Measurements from ENCODE around the gene GLB1L. TPM values are rescaled to one million over a fixed set of nuclear protein-coding genes. Genes with fewer than 3 reads are reported as not detected.

The GLB1L gene
- total RNA-seq, 1 donor from 2014 or later = 4.2 TPM

DNA sequence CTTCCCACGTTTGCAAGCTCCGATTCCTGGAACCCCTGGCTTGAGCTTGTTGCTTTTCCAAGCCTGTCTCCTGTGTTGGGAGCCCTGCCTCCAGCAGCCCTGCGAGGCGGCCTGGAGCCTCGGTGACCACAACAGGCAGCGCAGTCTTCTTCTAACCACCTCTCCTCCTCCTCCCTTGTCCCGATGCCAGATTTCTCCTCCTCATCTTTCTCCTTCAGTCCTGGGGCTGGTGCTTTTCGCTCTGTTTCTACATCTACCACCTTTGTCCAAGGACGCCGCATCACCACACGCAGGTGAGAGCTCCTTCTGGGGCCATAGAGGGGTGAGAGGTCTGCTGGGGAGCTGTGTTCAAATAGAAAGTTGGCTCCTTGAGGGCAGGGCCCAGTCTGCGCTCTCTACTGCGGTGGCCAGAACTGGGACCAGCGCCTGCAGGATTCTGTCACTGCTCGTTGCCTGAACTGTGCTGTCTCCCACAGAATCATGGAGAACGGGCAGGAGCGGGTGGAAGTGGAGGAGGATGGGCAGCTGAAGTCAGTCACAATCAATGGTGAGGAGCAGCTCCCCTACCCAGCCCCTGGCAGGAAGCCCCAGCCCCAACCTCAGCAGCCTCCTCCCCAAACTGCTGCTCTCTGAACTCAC is 37.8 kb upstream of the GLB1L start:
- ATAC-seq (no peak), DNase-seq (ENCODE audit: low spot score) (no peak)
- intact Hi-C loops (cut with DNase I) = no loop called here

DNA sequence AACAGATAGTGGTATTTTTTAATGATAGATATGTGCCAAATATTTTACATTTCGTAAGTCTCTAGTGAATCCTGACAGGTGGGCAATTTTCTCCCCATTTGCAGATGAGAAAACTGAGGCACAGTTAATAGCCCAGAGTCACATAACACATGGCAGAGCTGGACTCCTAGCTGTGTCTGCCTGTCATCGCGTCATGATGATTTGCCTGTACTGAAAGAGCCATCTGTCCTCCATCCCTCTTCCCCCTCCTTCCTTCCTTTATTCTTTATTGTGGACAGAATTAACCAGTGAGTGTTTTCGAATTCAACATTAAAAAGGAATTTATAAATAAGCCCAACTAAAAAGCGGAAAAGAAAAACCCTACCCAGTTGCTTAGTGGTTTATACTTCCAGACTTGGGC is 37.1 kb upstream of the GLB1L start:
- DNase-seq (ENCODE audit: low spot score) (no peak), ATAC-seq (no peak)
- intact Hi-C loops (cut with DNase I) = no loop called here

DNA sequence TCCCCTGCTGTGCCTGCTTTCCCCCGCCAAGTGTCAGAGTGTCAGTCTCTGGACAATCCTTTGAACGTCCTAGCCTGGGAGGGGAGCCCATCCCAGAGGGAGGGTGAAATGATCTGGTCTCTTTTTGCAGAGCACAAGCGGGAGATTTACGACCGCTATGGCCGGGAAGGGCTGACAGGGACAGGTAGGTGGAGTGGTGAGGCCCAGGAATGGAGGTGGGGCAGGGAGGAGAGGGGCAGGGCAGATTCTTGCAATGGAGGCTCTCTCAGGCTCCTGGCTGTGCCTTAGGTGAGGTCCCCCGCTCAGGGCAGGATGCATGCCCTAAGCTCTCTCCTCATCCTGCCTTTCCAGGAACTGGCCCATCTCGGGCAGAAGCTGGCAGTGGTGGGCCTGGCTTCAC is 36.3 kb upstream of the GLB1L start:
- DNase-seq (ENCODE audit: low spot score) (no peak), ATAC-seq (no peak)
- intact Hi-C loops (cut with DNase I) = no loop called here

DNA sequence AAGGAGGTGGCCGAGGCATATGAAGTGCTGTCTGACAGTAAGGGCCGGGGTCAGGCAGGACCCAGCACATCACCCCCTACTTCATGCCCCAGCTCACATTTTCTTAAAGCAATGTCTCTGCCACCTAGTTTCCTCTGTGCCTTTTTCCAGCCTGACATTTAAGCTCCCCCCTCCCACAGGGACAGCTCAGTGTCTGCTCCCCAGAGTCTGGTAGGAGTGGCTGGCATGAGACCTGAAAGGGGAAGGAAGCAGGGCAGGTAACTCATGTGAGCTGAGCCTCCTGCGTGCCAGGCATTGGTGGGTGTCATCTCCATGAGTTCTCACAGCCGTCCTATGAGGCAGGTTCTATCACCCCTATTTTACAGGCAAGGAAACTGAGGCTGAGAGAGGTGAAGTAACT is 35.4 kb upstream of the GLB1L start:
- DNase-seq (ENCODE audit: low spot score) (no peak), ATAC-seq (no peak)
- intact Hi-C loops (cut with DNase I) = no loop called here

DNA sequence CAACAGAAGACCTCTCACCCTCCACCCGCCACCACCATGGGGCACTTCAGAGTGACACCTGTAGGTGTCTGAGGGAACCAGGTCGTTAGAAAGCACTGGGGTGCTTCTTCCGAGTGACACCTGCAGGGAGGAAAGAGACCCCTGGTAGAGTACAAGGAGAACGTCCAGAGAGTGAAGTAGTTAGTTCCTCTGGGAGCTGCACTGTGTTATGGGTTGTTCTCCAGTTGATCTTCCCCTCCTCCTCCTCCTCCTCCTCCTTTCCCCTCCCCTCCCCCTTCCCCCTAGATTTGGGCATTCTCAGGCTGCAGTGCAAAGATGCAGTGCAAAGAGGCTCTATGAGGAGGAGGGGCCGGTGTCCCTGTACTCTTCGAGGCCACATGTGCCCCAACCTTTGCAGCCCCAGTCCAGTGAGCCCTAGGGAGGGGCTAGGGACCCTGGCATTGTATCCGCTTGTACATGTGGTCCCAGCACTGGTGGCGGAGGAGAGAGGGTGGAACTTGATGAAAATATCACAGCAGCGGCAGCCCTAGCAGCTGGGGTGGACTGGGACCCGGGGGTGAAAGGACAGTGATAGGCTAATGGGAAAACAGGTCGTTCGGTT is 34.8 kb upstream of the GLB1L start:
- ATAC-seq = no peak
- intact Hi-C loops (cut with DNase I) = no loop called here

DNA sequence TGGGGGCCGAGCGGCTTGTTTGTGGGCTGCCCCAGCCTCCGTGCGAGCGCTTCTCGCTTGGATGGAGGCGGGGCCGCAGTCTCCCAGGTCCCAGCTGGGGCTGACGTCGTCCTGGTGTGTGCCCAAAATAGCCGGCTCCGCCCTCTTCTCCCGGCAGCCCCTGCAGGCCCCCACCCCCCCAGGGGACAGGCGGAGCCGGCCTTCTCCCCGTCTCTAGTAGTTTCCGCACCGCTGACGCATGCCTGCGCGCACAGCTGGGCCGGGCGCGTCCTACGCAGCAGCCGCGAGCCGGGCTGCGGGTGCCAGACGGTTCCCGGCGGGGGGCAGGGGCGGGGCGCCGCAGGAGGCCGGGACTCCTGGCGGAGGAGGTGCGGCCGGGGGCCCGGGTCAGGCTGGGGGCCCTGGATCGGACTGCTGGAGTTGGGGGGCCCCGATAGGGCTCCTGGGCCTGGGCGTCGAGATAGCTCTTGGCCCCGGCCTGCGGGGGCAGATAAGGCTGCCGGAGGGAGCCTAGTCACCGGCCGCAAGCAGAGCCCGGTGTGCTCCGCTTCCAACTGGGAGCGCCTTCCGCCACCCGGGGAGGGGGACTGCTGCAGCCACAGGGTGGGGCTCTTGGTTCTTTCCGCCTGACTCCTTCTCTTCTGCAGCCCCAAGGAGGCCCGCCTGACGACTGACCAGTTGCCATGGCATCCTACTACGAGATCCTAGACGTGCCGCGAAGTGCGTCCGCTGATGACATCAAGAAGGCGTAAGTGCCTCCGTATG is 34.1 kb upstream of the GLB1L start, which contains the start of gene DNAJB2:
TSS of gene DNAJB2 (plus strand) at position 216 of the 765 bp plus-strand sequence. CDS start at position 684, 468 bp downstream.
- intact Hi-C loops (cut with DNase I) = no loop called here
- peak; percentile 97 for ATAC-seq
- DNase-seq (ENCODE audit: low spot score) = peak; percentile 99

More for the DNA sequence above, 34.8 kb upstream of the GLB1L start:
- no peak for DNase-seq (ENCODE audit: low spot score)

DNA sequence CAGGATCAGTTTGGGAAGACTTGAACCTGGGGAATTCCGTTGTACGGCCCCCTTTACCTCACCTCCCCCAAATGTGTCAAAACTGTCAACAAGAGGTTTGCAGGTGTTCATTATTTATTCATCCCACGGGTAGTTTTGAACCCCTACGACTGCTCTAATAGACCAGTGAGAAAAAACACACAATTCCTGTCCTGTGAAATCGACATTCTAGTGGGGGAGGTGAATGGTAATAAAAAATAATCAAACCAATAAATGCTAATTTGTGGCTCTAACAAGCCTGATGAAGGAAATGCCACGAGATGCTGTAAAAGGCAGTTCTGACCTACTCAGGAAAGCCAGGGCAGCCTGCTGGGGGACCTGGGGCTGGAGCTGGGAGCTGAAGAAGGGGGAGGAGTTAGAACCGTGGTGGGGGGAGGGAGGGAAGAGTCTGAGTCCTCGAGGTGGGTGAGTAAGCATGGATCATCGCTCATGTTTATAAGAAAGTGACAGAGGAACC is 33.5 kb upstream of the GLB1L start:
- intact Hi-C loops (cut with DNase I) = no loop called here
- DNase-seq (ENCODE audit: low spot score) (no peak), ATAC-seq (no peak)

DNA sequence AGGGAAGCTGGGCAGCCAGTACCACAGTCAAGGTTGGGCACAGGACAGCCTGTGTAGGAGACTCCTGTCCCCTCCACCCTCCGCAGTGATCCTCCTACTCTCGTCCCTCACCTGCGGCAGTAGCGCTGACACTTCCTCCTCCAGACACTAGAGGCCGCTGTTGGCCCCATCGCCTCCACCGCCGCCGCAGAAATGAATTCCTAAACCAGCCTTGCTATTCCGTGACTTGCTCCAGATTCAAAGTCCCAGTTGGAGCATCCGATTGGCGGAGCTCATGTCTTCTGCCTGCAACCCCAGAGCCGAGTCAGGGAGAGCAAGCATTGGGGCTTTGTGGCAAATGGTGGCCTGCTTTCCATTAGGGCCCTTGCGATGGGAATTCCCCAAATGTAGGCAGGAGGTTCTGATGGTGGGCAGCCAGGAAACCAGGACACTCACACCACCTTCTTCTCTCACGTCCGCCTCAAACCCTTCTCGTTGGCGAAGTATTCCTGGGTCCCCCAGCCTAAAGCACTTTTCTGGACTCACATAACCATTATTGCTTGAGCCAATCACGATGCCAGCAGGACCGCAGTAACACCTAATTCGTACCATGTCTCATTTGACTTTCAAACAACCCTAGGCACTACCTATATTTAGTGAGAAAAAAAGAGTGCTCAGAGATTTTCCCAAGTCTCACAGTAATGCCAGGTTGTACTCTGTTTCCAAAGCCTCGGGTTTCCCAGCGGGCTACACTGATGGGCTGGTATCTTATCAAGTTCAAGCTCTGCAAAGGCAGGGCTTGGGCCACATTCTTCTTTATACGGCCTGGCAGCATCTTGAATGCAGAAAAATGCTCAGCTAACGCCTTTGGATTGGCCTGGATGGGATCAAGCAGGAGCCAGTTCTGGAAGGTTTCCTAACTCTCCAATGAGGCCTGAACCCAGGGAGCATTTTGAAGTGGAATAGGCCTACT is 32.7 kb upstream of the GLB1L start:
- peak; percentile 89 for DNase-seq (ENCODE audit: low spot score)
- ATAC-seq = peak; percentile 39
- intact Hi-C loops (cut with DNase I) = loop anchor here (2.0 kb wide), 1 partner anchor 19 kb away; no protein-coding TSS in a partner anchor

DNA sequence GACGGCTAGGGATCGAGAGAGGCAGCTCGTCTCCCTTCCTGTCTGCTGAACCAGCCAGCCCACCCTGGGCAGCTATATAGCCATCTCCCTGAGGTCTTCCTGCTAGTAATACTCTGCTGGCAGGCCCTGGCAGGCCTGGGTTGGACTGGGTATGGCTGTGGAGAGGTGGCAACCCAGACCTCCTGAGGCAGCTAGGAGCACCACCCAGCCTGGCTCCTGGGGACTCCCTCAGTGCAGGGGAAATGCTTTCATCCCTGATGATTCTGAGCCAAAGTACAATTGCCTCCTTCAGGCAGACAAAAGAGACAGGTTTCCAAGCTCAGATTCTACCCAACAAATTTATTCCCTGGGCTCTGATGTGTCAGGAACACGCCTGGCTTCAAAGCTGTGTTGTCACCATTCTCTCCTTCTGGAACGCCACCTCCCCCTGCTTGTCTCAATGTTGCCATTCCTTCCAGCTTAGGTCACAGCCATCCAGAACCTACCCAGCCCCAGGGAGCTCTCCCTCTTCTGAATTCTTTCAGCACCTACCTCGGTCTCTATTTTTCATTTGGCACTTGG is 29.2 kb upstream of the GLB1L start:
- intact Hi-C loops (cut with DNase I) = no loop called here
- ATAC-seq = no peak
- no peak for DNase-seq (ENCODE audit: low spot score)

DNA sequence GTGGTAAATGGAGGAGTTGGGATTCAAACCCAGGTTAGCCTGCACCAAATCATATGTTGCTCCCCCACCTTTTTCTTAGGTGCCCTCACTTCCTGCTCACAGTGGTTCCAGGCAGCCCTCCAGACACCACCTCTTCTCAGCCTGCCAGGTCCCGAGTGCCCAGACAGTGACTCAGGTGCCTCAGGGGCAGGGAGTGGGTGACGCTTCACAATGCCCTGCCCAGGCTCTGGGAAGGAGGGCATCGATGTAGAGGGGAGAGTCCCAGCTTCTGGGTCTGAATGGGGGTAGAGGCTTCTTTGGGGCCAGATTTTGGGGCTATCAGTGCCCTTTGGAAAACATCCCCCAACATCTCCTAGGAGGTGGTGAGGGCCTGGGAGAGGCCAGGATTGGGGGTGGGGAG is 28.7 kb upstream of the GLB1L start:
- no peak for ATAC-seq
- no peak for DNase-seq (ENCODE audit: low spot score)
- intact Hi-C loops (cut with DNase I) = no loop called here

DNA sequence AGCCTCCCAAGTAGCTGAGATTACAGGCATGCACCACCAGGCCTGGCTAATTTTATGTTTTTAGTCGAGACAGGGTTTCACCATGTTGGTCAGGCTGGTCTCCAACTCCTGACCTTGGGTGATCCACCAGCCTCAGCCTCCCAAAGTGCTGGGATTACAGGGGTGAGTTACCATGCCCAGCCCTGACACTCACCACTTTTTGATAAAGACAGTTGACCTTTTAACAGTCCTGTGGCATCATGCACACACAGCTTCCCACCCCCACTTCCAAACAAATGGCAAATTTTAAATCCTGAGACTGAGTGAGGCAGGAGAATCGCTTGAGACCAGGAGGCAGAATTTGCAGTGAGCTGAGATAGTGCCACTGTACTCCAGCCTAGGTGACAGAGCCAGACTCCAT is 27.8 kb upstream of the GLB1L start:
- no peak for DNase-seq (ENCODE audit: low spot score)
- ATAC-seq = no peak
- intact Hi-C loops (cut with DNase I) = no loop called here

DNA sequence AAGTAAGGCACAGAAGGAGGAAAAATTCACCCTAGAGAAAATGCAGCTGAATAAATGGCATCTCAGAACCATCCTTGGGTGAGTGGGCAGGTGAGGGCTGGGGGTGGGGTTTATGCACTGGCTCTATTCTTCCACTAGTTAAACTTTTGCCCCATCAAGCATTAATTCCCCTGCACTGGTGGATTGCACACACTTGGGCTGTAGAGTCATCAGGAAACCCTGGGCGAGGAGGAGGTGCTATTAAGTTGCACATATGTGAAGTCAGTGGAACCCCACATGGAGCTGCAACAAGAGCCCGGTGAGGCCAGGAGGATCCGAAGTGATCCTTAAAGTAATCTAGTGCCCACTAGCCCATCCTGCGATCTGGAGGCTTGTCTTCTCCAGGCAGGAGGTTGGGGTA is 27.1 kb upstream of the GLB1L start:
- ATAC-seq (no peak), DNase-seq (ENCODE audit: low spot score) (no peak)
- intact Hi-C loops (cut with DNase I) = no loop called here

DNA sequence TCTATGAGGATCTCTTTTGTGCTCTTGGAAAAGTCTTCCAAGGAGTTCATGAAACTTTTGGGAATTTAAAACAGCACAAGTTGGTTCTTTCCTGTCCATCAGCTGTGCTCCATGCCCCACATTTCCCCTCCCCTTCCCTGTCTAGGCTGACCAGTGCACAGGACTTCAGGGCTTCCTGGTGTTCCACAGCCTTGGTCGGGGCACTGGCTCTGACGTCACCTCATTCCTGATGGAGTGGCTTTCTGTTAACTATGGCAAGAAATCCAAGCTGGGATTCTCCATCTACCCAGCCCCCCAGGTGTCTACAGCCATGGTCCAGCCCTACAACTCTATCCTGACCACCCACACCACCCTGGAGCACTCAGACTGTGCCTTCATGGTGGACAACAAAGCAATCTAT is 25.8 kb upstream of the GLB1L start:
- DNase-seq (ENCODE audit: low spot score) = no peak
- ATAC-seq = peak; percentile 20
- intact Hi-C loops (cut with DNase I) = no loop called here

DNA sequence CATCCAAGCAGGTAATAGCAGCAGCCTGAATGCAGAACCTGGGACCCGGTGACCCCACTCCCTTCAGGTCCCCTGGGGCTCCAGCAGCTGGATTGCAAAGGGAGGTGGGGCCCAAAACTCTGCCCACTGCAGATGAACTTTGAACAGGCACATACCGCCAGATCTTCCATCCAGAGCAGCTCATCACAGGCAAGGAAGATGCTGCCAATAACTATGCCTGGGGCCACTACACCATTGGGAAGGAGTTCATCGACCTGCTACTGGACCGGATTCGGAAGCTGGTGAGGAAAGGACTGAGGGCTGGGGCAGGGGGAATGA is 24.8 kb upstream of the GLB1L start:
- intact Hi-C loops (cut with DNase I) = no loop called here
- no peak for DNase-seq (ENCODE audit: low spot score)
- no peak for ATAC-seq

DNA sequence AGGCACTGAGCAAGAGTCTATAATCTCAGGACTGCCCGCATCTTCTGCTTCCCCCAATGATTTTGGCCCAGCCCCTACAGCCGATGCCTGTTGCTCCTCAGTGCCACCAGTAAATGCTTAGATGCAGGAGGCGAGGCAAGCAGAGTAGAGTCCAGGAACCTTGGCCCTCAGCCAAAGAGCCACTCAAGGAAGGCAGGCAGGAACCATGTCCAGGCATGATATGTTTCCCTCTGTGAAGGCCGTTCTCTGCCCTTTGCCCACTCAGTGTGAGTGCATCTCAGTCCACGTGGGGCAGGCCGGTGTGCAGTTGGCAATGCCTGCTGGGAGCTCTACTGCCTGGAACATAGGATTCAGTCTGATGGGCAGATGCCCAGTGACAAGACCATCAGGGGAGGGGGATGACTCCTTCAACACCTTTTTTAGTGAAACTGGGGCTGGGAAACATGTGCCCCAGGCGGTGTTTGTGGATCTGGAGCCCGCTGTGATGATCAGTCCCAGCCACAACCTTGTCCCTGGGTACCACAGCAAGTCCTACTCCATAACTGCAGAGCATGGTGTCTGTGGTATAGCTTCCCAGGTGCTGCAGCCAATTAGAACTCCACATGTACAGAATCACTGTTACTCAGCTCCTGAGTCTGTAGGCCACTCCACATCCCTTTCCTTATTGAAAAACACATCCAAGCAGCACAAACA is 24.3 kb upstream of the GLB1L start:
- intact Hi-C loops (cut with DNase I) = no loop called here
- no peak for DNase-seq (ENCODE audit: low spot score)
- no peak for ATAC-seq

DNA sequence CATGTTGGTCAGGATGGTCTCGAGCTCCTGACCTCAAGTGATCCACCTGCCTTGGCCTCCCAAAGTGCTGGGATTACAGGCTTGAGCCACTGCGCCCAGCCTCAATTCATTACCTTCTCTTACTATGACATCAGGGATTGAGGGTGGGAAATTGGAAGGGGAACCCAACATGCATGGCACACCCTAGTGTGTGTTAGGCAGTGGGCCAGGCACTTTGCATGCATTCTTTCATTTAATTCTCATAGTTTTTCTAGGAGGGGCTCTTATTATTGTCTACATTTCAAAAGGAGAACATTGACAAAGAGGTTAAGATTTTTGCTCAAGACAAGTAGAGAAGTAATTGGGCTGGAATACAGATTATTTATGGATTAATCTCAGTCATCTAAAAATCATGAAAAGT is 23.1 kb upstream of the GLB1L start:
- ATAC-seq (no peak), DNase-seq (ENCODE audit: low spot score) (no peak)
- intact Hi-C loops (cut with DNase I) = no loop called here

DNA sequence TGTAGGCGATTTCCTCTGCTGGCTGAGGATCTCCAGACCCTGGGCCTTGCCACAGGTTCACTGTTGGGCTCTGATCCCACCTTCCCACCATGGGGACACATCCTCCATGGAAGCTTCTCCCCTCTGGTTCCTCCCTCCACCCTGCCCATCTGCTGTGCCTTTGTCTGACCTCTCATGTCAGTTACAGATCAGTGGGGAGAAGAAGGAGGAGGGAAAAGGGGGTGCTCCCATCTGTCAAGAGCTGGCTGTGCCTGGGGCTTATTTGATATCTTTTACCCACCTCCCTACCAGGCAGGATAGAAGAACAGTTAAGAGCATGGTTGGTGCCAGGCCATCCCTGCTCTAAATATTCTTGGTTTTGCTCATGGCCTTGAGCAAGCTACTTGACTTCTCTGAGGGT is 21.6 kb upstream of the GLB1L start:
- DNase-seq (ENCODE audit: low spot score) = no peak
- intact Hi-C loops (cut with DNase I) = loop anchor here (1.0 kb wide), 1 partner anchor 22 kb away; the partner anchor contains the start of genes GLB1L and STK16
- no peak for ATAC-seq

DNA sequence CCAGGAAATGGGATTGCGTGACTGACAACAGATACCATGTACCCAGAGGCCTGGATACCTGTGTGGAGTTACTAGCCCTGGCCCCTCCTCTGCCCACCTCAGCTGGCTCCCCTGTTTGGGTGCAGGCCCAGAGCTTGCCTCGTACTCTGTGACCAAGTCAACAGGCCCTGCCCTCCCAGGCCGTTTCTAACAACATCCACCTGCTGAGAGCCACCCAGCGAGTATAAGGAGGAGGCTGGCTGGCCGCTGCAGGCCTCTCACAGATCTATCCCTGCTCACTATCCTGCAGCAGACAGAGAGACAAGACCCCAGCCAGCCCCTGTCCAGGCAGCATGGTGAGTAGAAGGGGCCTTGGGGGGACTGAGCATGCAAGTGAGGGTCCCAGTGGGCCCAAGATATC is 21.0 kb upstream of the GLB1L start:
- intact Hi-C loops (cut with DNase I) = no loop called here
- DNase-seq (ENCODE audit: low spot score) = no peak
- ATAC-seq = no peak
